ENCODE results near the gene FYN. TPM values are rescaled to one million over a fixed set of nuclear protein-coding genes. Genes with fewer than 3 reads are reported as not detected.

The FYN gene
- total RNA-seq, 1 experiment from 2014 or later = 37.8 TPM

- no peaks in the 10 kb centered on the region for H3K36me3 Mint-ChIP-seq (ENCODE audit: insufficient read depth, unreplicated experiment)
- DNase-seq (ENCODE audit: unreplicated experiment) = peak; percentile 41
- POLR2A ChIA-PET = interaction anchor here (1.1 kb wide), 1 partner anchor 163 kb away, joined by 5 read pairs; no protein-coding TSS in a partner anchor
- BruUV-seq (replicated peaks) = no TSS peak
- peaks cover 27% of the 10 kb centered on the region for H3K4me1 Mint-ChIP-seq (ENCODE audit: insufficient read depth, unreplicated experiment)
- H3K27me3 Mint-ChIP-seq (ENCODE audit: insufficient read depth, unreplicated experiment) = no peaks in the 10 kb centered on the region
- H3K4me3 Mint-ChIP-seq (ENCODE audit: unreplicated experiment) = peak overlapping the region; percentile 11
- no peak for TF ChIP-seq CTCF (IDR thresholded peaks at IDR 0.05; ENCODE audit: unreplicated experiment)
- intact Hi-C loops (cut with micrococcal nuclease) = no loop called here
- peak overlapping the region; percentile 7 for H3K27ac Mint-ChIP-seq (ENCODE audit: low read depth, unreplicated experiment)
- H3K9me3 Mint-ChIP-seq (ENCODE audit: unreplicated experiment) = no peaks in the 10 kb centered on the region
- CTCF ChIA-PET = interaction anchor here (0.6 to 1.2 kb wide), 5 partner anchors 18 to 215 kb away, joined by 3 to 4 read pairs (median 3); no protein-coding TSS in a partner anchor
Measured at GRCh38 chr6:111823831-111824607, 49.2 kb downstream of the FYN start.

- no peaks in the 10 kb centered on the region for H3K36me3 Mint-ChIP-seq (ENCODE audit: insufficient read depth, unreplicated experiment)
- CTCF ChIA-PET = interaction anchor here (0.6 to 1.1 kb wide), 2 partner anchors 75 to 1514 kb away, joined by 3 to 4 read pairs; no protein-coding TSS in a partner anchor
- POLR2A ChIA-PET = interaction anchor here (1.1 to 1.3 kb wide), 2 partner anchors 9 to 164 kb away, joined by 3 to 5 read pairs; no protein-coding TSS in a partner anchor
- H3K4me3 Mint-ChIP-seq (ENCODE audit: unreplicated experiment) = no peak overlapping the region
- BruUV-seq (replicated peaks) = no TSS peak
- H3K9me3 Mint-ChIP-seq (ENCODE audit: unreplicated experiment) = no peaks in the 10 kb centered on the region
- DNase-seq (ENCODE audit: unreplicated experiment) = no peak
- H3K27me3 Mint-ChIP-seq (ENCODE audit: insufficient read depth, unreplicated experiment) = no peaks in the 10 kb centered on the region
- H3K4me1 Mint-ChIP-seq (ENCODE audit: insufficient read depth, unreplicated experiment) = peaks cover 27% of the 10 kb centered on the region
- no peak for TF ChIP-seq CTCF (IDR thresholded peaks at IDR 0.05; ENCODE audit: unreplicated experiment)
- H3K27ac Mint-ChIP-seq (ENCODE audit: low read depth, unreplicated experiment) = peak overlapping the region; percentile 7
- intact Hi-C loops (cut with micrococcal nuclease) = no loop called here
Measured at GRCh38 chr6:111823012-111823411, 50.2 kb downstream of the FYN start.

GRCh38 chr6:111819458-111819857 is 53.8 kb downstream of the FYN start:
- no peak for DNase-seq (ENCODE audit: unreplicated experiment)
- Mint-ChIP-seq H3K4me3 (ENCODE audit: unreplicated experiment) (no peak overlapping the region), H3K27me3 (ENCODE audit: insufficient read depth, unreplicated experiment) (no peaks in the 10 kb centered on the region), H3K36me3 (ENCODE audit: insufficient read depth, unreplicated experiment) (no peaks in the 10 kb centered on the region), H3K9me3 (ENCODE audit: unreplicated experiment) (no peaks in the 10 kb centered on the region), H3K27ac (ENCODE audit: low read depth, unreplicated experiment) (no peak overlapping the region), H3K4me1 (ENCODE audit: insufficient read depth, unreplicated experiment) (peaks cover 18% of the 10 kb centered on the region)
- no peak for TF ChIP-seq CTCF (IDR thresholded peaks at IDR 0.05; ENCODE audit: unreplicated experiment)
- ChIA-PET POLR2A (interaction anchor here (0.7 kb wide), 1 partner anchor 8 kb away, joined by 3 read pairs; no protein-coding TSS in a partner anchor), CTCF (interaction anchor here (0.6 to 0.8 kb wide), 2 partner anchors 44 to 54 kb away, joined by 3 read pairs; partner anchors contain the start of gene FYN)
- intact Hi-C loops (cut with micrococcal nuclease) = no loop called here
- no TSS peak for BruUV-seq (replicated peaks)

- H3K27ac Mint-ChIP-seq (ENCODE audit: low read depth, unreplicated experiment) = no peak overlapping the region
- no peaks in the 10 kb centered on the region for H3K9me3 Mint-ChIP-seq (ENCODE audit: unreplicated experiment)
- CTCF ChIA-PET = interaction anchor here (0.6 to 0.8 kb wide), 2 partner anchors 43 to 55 kb away, joined by 3 read pairs; partner anchors contain the start of gene FYN
- H3K36me3 Mint-ChIP-seq (ENCODE audit: insufficient read depth, unreplicated experiment) = no peaks in the 10 kb centered on the region
- no peak overlapping the region for H3K4me3 Mint-ChIP-seq (ENCODE audit: unreplicated experiment)
- intact Hi-C loops (cut with micrococcal nuclease) = no loop called here
- H3K4me1 Mint-ChIP-seq (ENCODE audit: insufficient read depth, unreplicated experiment) = peaks cover 12% of the 10 kb centered on the region
- BruUV-seq (replicated peaks) = no TSS peak
- DNase-seq (ENCODE audit: unreplicated experiment) = no peak
- no peak for TF ChIP-seq CTCF (IDR thresholded peaks at IDR 0.05; ENCODE audit: unreplicated experiment)
- POLR2A ChIA-PET = interaction anchor here (1.2 kb wide), 1 partner anchor 10 kb away, joined by 4 read pairs; no protein-coding TSS in a partner anchor
- H3K27me3 Mint-ChIP-seq (ENCODE audit: insufficient read depth, unreplicated experiment) = no peaks in the 10 kb centered on the region
Measured at GRCh38 chr6:111818539-111819226, 54.6 kb downstream of the FYN start.
